MCF 10A (cell line): ENCODE results near the gene SSR3. TPM values are rescaled to one million over a fixed set of nuclear protein-coding genes. Genes with fewer than 3 reads are reported as not detected.

ENCODE experiments used
- BruUV-seq: library from RNA; stranded (reverse); fragments of 400-500 nt; replicated peaks from 2 replicates; lab custom pipeline; 2021; lab: Mats Ljungman, UMichigan
- CTCF ChIA-PET: fragments of 300-600 bp; sonication (Branson Sonifier 250); formaldehyde crosslinking; extraction: SDS; loops from one replicate; lab custom pipeline; 2021; ENCODE audit warnings: antibody characterized with exemption, inconsistent platforms; lab: Yijun Ruan, JAX
- POLR2A ChIA-PET: fragments of 300-600, 350-650 bp; sonication (Branson Sonifier 250); formaldehyde crosslinking; extraction: SDS; loops from one replicate; lab custom pipeline; 2020; ENCODE audit warnings: antibody characterized with exemption, inconsistent platforms; lab: Yijun Ruan, JAX
- DNase-seq: peaks from one replicate; pipeline ENCODE4 v3.0.0-alpha.2; 2018; ENCODE audit not compliant: unreplicated experiment
- H3K27ac Mint-ChIP-seq: one replicate; pipeline ENCODE4 v1.8.0; 2022; ENCODE audit warnings: mild to moderate bottlenecking, low read depth, mixed read lengths; ENCODE audit not compliant: unreplicated experiment
- H3K27me3 Mint-ChIP-seq: one replicate; pipeline ENCODE4 v1.8.0; 2022; ENCODE audit warnings: mixed read lengths; ENCODE audit not compliant: insufficient read depth, unreplicated experiment
- H3K36me3 Mint-ChIP-seq: one replicate; pipeline ENCODE4 v1.8.0; 2022; ENCODE audit warnings: mild to moderate bottlenecking, moderate library complexity, mixed read lengths; ENCODE audit not compliant: insufficient read depth, unreplicated experiment
- H3K4me1 Mint-ChIP-seq: one replicate; pipeline ENCODE4 v1.8.0; 2022; ENCODE audit warnings: mixed read lengths; ENCODE audit not compliant: insufficient read depth, unreplicated experiment
- H3K4me3 Mint-ChIP-seq: one replicate; pipeline ENCODE4 v1.8.0; 2022; ENCODE audit warnings: mild to moderate bottlenecking, moderate library complexity, mixed read lengths; ENCODE audit not compliant: unreplicated experiment
- H3K9me3 Mint-ChIP-seq: one replicate; pipeline ENCODE4 v1.8.0; 2022; ENCODE audit warnings: mixed read lengths; ENCODE audit not compliant: unreplicated experiment
- intact Hi-C: fragments of 100-400 bp; cut with micrococcal nuclease; formaldehyde crosslinking; loops from 2 replicates; pipeline ENCODE4 v1.14.1; 2022
- total RNA-seq: library from RNA; stranded (reverse); gene quantifications from 2 replicates; pipeline ENCODE4 v1.2.3, GENCODE V29; 2022
- TF ChIP-seq, protein P1 (sequence below): fragments of 200-600 bp; IDR thresholded peaks from one replicate; pipeline ENCODE4 v1.8.0; 2022; ENCODE audit warnings: antibody characterized with exemption, mild to moderate bottlenecking; ENCODE audit not compliant: unreplicated experiment

The SSR3 gene
- total RNA-seq, 1 experiment from 2014 or later: 447 TPM

DNA sequence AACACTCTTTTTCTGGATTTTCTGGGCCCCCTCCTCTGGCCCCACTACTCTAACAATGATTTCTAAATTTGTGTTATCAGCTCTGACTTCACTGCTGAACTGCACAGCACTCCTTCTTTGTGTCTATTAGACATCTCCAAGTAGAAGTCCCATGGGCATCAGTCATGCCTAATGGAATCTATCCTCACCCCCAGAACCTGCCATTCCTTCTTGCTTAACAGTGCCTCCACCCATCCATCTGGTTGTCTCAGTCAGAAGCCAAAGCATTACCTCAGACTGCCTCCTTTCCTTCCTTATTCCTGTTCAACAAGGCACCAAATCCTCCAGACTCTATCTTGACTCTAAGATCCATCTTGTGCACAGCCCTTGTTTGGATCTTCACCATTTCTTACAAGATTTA, 36.2 kb downstream of the SSR3 start:
- no TSS peak for BruUV-seq
- no peaks in the 10 kb centered on the region for H3K36me3 Mint-ChIP-seq
- H3K9me3 Mint-ChIP-seq: no peaks in the 10 kb centered on the region
- H3K4me3 Mint-ChIP-seq: no peak overlapping the region
- peaks cover 21% of the 10 kb centered on the region for H3K27me3 Mint-ChIP-seq
- H3K27ac Mint-ChIP-seq: no peak overlapping the region
- TF ChIP-seq, protein P1, sequence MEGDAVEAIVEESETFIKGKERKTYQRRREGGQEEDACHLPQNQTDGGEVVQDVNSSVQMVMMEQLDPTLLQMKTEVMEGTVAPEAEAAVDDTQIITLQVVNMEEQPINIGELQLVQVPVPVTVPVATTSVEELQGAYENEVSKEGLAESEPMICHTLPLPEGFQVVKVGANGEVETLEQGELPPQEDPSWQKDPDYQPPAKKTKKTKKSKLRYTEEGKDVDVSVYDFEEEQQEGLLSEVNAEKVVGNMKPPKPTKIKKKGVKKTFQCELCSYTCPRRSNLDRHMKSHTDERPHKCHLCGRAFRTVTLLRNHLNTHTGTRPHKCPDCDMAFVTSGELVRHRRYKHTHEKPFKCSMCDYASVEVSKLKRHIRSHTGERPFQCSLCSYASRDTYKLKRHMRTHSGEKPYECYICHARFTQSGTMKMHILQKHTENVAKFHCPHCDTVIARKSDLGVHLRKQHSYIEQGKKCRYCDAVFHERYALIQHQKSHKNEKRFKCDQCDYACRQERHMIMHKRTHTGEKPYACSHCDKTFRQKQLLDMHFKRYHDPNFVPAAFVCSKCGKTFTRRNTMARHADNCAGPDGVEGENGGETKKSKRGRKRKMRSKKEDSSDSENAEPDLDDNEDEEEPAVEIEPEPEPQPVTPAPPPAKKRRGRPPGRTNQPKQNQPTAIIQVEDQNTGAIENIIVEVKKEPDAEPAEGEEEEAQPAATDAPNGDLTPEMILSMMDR: no peak
- DNase-seq: no peak
- intact Hi-C loops: no loop called here
- ChIA-PET CTCF (interaction anchor here (19.3 kb wide), 1 partner anchor 367 kb away, joined by 274 read pairs; no protein-coding TSS in a partner anchor), POLR2A (interaction anchor here (0.6 kb wide), 1 partner anchor 81 kb away, joined by 3 read pairs; no protein-coding TSS in a partner anchor)
- peaks cover 6% of the 10 kb centered on the region for H3K4me1 Mint-ChIP-seq

DNA sequence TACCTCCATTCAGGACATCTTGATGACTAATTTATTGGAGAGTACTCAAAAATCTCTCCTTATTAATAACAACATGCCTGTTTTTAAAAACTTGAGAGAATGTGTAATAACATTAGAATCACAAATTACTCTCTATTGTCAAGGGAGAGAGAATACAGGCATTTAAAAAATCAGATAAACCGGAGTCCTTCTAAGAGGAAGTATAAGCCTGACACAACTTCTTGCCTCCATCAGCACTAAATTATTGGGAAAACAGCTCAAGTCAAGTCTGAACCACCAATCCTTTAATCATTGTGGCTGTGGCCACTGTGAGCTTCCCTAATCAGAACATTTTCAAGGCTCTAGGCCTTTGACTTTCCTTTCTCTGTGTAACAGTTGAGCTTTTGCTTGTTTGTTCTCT, 38.0 kb downstream of the SSR3 start:
- POLR2A ChIA-PET: interaction anchor here (0.7 to 1.6 kb wide), 4 partner anchors 8 to 77 kb away, joined by 3 to 6 read pairs (median 6); no protein-coding TSS in a partner anchor
- peaks cover 6% of the 10 kb centered on the region for H3K4me1 Mint-ChIP-seq

DNA sequence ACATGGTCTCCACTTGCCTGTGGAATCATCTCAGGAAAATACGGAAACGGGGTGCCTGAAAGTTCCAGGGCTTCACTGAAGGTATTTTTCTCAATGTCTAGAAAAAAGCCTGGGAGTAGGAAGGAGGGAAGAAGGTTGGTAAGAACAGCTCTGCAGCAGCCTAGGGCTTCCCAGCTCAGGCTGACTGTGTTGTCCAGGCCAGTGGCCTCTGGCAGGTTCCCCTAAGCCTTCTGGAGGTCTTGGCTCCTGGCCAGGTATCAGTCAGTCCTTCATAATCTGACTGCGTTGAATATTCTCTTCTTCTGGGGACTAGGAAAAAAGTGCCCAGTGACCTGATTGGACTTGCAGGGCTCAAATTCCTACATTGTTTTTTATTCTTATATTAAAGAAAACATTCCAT, 38.6 kb downstream of the SSR3 start:
- TF ChIP-seq, protein P1: no peak

More for the DNA sequence above, 38.0 kb downstream of the SSR3 start:
- no peak for DNase-seq
- intact Hi-C loops: no loop called here
- Mint-ChIP-seq H3K27ac (peak overlapping the region; percentile 49), H3K9me3 (no peaks in the 10 kb centered on the region), H3K4me3 (no peak overlapping the region), H3K36me3 (no peaks in the 10 kb centered on the region), H3K27me3 (peaks cover 26% of the 10 kb centered on the region)
- CTCF ChIA-PET: interaction anchor here (0.5 to 19.3 kb wide), 9 partner anchors 10 to 523 kb away, joined by 3 to 274 read pairs (median 4); no protein-coding TSS in a partner anchor
- TF ChIP-seq, protein P1: no peak
- BruUV-seq: no TSS peak

DNA sequence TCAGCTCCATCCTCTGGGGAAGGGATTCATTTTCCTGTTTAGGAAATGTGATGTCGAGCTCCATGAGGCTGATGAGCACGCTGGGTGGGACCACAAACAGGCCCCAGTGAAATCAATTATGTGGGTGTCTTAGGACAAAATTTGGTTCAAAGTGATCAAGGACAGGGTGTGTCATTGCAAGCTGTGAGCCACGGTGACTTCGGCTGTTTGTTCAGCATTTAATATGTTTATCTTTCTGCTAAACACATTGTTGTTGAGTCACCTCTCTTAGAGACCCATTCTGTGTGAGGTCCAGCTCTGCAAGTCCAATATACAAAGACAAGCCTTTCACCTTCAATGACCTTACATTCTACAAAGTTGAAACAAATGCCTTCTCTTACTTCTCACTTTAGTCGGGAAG, 41.3 kb downstream of the SSR3 start:
- no peaks in the 10 kb centered on the region for H3K36me3 Mint-ChIP-seq
- H3K27me3 Mint-ChIP-seq: peaks cover 36% of the 10 kb centered on the region
- intact Hi-C loops: no loop called here
- no peak overlapping the region for H3K4me3 Mint-ChIP-seq
- ChIA-PET POLR2A (interaction anchor here (0.6 to 0.9 kb wide), 2 partner anchors 48 to 57 kb away, joined by 3 to 4 read pairs; no protein-coding TSS in a partner anchor), CTCF (interaction anchor here (0.6 to 19.3 kb wide), 8 partner anchors 30 to 624 kb away, joined by 3 to 274 read pairs (median 3); partner anchors contain the start of gene SSR3)
- no peak for DNase-seq
- H3K4me1 Mint-ChIP-seq: peaks cover 6% of the 10 kb centered on the region
- no peaks in the 10 kb centered on the region for H3K9me3 Mint-ChIP-seq
- H3K27ac Mint-ChIP-seq: no peak overlapping the region
- no TSS peak for BruUV-seq
- TF ChIP-seq, protein P1: no peak

More for the DNA sequence above, 38.6 kb downstream of the SSR3 start:
- CTCF ChIA-PET: interaction anchor here (0.6 to 19.3 kb wide), 6 partner anchors 12 to 522 kb away, joined by 3 to 274 read pairs (median 5); no protein-coding TSS in a partner anchor
- peaks cover 6% of the 10 kb centered on the region for H3K4me1 Mint-ChIP-seq
- no TSS peak for BruUV-seq
- H3K27ac Mint-ChIP-seq: no peak overlapping the region
- H3K36me3 Mint-ChIP-seq: no peaks in the 10 kb centered on the region
- H3K9me3 Mint-ChIP-seq: no peaks in the 10 kb centered on the region
- peaks cover 33% of the 10 kb centered on the region for H3K27me3 Mint-ChIP-seq
- H3K4me3 Mint-ChIP-seq: no peak overlapping the region
- intact Hi-C loops: no loop called here
- POLR2A ChIA-PET: interaction anchor here (0.7 to 1.6 kb wide), 3 partner anchors 9 to 74 kb away, joined by 3 to 6 read pairs (median 5); no protein-coding TSS in a partner anchor
- no peak for DNase-seq
